Epithelial cell of esophagus (primary cell): ENCODE data around the gene TMEM217.

Experiments
- DNase-seq: peaks from one replicate; pipeline ENCODE4 v3.0.0; 2010; ENCODE audit warnings: low read depth
- H3K4me3 ChIP-seq: 2 replicates; pipeline ENCODE4 v1.5.1; 2011; ENCODE audit warnings: mild to moderate bottlenecking, low read length, control low read depth
- CTCF ChIP-seq: IDR thresholded peaks from 2 replicates; pipeline ENCODE4 v1.5.1; 2011; ENCODE audit warnings: low read depth, mild to moderate bottlenecking, low read length, control low read depth, inconsistent platforms; ENCODE audit not compliant: insufficient read depth; ENCODE audit errors: missing control alignments

Gene TMEM217

DNA sequence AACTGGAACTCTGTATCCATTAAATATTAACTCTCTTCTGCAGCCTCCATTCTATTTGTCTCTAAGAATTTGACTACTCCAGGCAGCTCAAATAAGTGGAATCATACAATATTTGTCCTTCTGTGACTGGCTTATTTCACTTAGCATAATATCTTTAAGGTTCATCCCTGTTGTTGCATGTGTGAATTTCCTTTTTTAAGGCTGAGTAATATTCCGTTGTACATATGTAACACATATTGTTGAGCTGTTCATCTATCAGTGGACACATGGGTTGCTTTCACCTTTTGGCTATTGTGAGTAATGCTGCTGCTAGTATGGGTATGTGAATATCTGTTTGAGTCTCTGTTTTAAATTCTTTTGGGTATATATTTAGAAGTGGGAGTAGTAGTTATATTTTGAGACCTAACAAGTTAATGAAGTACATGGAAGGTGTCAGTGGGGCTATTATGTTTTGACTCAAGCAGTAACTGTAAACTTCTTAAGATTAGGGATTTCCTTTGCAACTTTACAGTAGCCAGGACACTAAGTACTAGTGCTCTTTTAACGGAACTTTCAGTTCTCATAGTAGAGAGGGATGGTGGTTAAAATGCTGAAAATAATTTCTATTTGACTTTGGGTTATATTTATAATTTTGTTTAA, 29.7 kb upstream of the TMEM217 start:
- DNase-seq = no peak
- no peak overlapping the region for H3K4me3 ChIP-seq
- no peak for TF ChIP-seq CTCF

DNA sequence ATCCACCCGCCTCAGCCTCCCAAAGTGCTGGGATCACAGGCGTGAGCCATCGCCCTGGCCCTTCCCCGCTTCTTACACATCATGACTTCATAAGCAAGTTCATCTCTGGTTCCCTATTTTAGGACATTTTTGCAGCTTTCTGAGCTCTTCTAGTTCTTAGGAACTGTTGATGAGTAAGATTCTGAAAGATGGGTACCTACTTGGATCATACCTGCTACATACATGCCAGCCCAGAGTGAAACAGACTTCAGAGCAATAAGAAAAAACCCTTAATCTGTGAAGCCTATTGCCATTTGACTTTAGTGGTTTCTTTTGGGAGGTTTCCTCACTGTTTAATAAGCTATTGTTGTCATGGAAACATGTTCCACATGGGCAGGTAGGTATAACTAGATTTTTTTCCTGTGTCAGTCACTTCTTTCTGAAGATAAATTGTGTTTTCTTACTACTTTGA, 27.9 kb upstream of the TMEM217 start:
- no peak for TF ChIP-seq CTCF
- no peak for DNase-seq
- no peak overlapping the region for H3K4me3 ChIP-seq

DNA sequence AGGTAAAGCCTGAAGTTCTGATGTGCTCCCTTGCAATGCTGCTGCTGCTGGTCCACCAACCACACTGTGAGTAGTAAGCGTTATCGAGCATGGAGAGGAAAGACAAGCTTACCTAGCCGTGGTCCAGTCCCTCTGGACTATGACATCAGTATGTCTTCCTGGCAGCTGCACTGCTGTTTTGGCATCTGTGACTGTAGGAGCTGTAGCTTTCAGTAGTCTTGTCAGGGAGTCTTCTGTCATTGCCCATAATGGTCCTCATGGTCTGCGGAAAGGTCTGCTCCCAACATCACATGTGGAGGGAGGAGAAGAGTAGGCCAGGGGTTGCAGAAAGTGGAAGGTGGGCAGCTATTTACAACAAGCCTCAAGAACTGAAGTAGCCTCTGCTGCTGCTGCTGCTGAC, 26.8 kb upstream of the TMEM217 start:
- H3K4me3 ChIP-seq = no peak overlapping the region
- TF ChIP-seq CTCF = no peak
- no peak for DNase-seq

DNA sequence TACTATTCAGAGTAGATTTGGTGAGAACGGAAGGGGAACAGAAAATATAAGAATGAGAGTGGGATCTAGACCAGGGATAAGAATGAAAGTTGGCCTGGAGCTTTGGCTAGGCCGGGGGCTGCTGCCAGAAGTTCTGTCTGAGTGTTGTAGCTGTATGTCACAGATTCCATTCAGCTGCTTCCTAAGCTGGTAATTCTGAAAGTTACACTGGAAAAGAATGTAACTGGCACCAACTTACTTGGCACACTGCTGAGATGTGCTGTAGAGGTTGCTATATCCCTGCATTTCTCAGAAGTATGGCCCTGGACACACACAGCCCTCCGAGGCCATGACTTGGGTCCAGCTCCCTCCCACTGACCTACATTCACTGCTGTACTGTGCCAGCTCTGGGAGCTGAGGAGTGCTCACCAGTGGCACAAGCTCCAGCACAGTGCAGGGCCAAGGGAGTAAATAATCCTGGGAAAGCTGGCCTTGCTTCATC, 25.8 kb upstream of the TMEM217 start:
- no peak for DNase-seq
- TF ChIP-seq CTCF = no peak
- H3K4me3 ChIP-seq = no peak overlapping the region

GRCh38 chr6:37283268-37283667, 25.3 kb upstream of the TMEM217 start:
- no peak for DNase-seq
- H3K4me3 ChIP-seq = no peak overlapping the region
- no peak for TF ChIP-seq CTCF

DNA sequence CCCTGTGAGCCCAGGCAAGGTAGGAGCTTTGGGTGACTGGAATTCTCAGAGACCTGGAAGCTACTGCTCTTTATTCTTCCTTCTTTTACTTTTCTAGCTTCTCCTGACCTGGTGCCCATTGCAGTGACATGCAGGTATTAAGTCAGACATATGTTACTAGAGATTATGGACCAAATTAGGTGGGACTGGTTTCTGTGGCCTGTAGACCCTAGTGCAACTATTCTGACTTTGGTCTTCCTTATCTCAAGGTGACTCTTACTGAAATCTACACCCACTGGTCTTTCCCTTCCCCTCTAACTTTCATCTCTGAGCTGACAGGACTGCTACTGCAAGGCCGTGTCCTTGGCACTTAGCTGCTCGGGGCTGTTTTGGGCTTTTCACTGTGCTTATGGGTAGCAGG, 24.4 kb upstream of the TMEM217 start:
- H3K4me3 ChIP-seq = no peak overlapping the region
- no peak for DNase-seq
- no peak for TF ChIP-seq CTCF
